NOMO-1 treated with DMSO at 0.1 percent for 48 hours (cell line): ENCODE results near the gene DESI1.
"Not testable (repeated sequence)": the region's sequence is repeated elsewhere in the genome, so short reads cannot be mapped to it uniquely, and the experiment has no call there.

Experiments used
- DNase-seq: peaks from one replicate; lab custom pipeline; 2025; ENCODE audit not compliant: unreplicated experiment; lab: John Stamatoyannopoulos, UW

The DESI1 gene

DNA sequence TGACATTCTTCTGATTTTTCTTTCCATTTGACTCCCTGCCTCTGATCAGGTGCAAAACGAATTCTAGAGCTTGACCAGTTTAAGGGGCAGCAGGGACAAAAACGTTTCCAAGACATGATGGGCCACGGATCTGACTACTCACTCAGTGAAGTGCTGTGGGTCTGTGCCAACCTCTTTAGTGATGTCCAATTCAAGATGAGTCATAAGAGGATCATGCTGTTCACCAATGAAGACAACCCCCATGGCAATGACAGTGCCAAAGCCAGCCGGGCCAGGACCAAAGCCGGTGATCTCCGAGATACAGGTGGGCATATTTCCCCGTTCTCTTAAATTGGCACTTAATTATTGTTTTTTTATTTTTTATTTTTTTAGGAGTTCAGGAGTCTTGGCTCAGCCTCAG is 15.6 kb upstream of the DESI1 start:
- DNase-seq: no peak

DNA sequence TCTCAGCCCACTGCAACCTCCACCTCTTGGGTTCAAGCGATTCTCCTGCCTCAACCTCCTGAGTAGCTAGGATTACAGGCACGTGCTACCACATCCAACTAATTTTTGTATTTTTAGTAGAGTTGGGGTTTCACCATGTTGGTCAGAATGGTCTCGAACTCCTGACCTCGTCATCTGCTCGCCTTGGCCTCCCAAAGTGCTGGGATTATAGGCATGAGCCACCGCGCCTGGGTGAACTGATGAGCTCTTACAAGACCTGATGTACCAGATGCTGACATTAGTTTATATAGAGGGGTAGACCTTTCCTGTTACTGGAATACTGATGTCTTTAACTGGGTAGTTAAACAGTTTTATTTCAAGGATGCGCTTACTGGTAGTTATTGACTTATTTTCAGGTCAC is 13.8 kb upstream of the DESI1 start:
- not testable (repeated sequence) for DNase-seq

DNA sequence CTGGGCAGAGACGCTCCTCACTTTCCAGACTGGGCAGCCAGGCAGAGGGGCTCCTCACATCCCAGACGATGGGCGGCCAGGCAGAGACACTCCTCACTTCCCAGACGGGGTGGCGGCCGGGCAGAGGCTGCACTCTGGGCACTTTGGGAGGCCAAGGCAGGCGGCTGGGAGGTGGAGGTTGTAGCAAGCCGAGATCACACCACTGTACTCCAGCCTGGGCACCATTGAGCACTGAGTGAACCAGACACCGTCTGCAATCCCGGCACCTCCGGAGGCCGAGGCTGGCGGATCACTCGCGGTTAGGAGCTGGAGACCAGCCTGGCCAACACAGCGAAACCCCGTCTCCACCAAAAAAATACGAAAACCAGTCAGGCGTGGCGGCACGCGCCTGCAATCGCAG is 10.8 kb upstream of the DESI1 start:
- not testable (repeated sequence) for DNase-seq

DNA sequence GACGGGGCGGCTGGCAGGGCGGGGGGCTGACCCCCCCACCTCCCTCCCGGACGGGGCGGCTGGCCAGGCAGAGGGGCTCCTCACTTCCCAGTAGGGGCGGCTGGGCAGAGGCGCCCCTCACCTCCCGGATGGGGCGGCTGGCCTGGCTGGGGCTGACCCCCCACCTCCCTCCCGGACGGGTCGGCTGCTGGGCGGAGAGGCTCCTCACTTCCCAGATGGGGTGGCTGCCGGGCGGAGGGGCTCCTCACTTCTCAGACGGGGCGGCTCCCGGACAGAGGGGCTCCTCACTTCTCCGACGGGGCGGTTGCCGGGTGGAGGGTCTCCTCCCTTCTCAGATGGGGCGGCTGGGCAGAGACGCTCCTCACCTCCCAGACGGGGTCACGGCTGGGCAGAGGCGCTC is 10.3 kb upstream of the DESI1 start:
- DNase-seq: not testable (repeated sequence)

DNA sequence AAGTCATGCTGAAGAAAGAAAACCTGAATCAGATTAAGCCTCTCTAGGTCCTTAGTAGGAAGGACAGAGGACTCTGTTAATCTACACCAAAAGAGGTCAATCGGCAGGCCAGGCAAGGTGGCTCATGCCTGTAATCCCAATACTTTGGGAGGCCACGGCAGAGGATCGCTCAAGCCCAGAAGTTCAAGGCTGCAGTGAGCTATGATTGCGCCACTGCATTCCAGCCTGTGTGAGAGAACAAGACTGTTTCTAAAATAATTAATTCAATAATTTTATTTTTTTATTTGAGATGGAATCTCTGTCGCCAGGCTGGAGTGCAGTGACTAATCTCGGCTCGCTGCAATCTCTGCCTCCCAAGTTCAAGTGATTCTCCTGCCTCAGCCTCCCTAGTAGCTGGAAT is 4.7 kb upstream of the DESI1 start:
- no peak for DNase-seq

DNA sequence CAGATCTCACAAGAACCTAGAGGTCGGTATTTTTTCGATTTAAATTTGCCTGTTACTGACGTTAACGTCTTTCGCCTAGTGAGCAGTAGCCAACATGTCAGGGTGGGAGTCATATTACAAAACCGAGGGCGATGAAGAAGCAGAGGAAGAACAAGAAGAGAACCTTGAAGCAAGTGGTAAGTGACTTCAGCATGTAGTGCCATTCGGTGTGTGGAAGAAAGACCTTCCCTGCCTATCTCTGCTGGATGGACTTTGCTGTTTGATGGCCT is 1.0 kb upstream of the DESI1 start:
- no peak for DNase-seq

DNA sequence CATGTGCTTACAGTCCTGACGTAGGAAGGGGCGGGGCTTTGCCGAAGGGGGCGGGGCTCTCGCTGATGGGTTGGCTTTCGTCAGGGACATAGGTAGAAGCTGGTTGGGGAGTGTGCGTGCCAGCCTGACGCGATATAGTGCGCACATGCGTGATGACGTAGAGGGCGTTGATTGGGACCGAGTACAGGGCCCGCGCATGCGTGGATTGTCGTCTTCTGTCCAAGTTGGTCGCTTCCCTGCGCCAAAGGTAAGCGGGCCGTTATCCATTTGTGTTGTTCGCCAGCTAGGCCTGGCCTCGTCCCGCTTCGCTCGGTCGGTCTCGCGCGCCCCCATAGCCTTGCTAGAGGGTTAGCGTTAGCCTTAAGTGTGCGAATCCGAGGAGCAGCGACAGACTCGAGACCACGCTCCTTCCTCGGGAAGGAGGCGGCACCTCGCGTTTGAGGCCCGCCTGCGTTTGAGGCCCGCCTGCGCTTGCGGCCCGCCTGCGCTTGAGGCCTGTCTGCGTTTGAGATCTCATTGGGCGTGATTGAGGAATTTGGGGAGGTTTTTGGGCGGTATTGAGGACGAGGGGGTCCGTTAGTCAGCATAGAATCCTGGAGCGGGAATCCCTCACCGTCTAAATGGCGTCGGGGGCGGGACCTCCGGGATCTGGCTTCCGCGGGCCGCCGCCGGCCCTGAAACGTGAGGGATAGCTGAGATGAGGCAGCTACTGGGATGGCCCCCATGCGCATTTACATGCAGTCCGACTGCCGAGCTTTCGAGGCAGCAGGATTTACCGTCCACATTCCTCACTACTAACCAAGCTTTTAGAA is 462 bp upstream of the DESI1 start, which contains the start of gene XRCC6:
TSS of gene XRCC6 (plus strand) at position 197 of the 812 bp plus-strand sequence. CDS start 710 bp downstream, outside the sequence.
- DNase-seq: peak; percentile 99

DNA sequence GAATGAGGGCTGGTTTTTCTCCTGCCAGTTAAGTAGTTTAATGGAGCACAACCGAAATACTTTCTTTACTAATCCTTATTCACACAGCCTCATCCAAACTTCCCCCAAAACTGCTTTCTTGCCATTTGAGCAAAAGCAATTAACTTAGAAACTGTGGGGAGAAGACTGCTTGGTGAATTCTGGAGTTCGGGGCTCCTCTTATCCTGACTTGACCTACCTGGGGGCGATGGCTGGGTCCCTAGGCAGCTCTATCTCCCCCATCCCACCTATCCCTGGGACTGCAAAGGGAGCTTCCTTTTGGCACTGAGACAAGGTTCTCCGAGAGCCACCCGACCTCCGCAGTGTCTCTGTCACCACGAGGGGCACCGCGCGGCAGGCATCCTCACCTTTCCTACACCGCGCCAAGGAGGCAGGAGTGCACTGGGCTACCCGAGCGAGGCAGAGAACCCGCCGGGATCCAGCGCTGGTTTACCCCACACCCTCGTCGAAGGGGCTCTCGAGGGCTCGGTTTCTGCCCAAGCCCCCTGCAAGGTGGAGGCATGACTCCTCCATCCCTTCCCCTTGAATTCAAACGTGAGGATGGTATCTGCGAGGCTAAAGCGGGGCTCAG is 759 bp downstream of the DESI1 start:
- DNase-seq: peak; percentile 44

DNA sequence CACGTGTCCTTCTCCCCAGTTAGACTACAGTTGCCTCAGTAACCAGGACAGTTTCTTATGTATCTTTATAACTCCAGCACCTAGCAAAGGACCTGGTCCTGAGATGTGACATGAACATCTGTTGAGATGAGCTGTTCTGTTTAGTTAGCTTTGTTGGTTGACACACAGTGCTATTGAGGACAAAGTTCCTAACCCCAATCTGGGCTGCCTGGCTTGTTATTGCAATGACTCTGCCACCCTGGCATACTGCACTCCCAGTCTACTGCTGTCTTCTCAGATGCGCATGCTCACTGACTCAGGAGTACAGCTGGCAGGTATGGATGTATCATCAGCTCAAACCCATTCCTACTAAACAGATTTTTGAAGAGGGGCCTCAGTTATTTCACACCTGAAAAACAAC is 7.4 kb downstream of the DESI1 start:
- no peak for DNase-seq

DNA sequence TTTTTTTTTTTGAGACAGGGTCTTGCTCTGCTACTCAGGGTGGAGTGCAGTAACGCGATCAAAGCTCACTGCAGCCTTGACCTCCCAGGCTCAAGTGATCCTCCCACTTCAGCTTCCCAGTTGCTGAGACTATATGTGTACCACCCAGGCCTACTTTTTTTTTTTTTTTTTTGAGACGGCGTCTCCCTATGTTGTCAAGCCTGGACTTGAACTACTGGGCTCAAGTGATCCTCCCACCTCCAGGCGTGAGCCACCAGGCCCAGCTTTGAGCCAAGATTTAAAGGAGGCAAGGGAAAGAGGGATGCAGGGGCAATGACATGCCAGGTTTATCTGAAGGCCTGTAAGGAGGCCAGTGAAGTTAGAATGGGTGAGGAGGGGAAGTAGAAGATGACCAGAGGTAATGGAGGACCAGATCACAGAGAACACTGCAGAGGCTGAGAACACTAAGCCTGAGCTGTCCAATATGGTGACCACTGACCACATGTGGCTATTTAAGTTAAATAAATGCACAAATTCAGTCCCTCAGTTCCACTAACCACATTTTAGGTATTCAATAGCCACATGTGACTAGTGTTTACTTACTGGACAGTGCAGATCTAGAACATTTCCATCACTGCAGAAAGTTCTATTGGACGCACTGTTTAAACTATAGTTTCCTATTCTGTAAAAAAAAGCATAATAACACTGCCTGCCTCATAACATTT is 8.1 kb downstream of the DESI1 start:
- DNase-seq: no peak

DNA sequence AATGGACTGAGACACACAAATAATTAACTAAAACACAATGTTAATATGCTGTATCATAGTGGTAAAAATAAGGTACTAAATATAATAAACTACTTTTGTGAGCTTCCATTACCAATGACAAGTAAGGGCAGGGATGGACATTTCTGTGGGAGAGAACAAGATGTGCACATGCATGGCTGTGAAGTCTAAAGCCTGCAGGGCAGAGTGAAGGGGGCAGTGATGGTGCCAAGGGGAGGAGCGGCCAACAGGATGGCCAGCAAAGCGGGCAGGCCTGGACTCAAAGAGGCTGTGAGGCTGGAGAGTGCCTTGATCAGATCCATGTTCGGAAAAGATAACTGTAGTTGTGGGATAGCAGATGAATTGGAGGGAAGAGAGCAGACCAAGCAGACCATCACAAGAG is 12.5 kb downstream of the DESI1 start:
- DNase-seq: no peak

DNA sequence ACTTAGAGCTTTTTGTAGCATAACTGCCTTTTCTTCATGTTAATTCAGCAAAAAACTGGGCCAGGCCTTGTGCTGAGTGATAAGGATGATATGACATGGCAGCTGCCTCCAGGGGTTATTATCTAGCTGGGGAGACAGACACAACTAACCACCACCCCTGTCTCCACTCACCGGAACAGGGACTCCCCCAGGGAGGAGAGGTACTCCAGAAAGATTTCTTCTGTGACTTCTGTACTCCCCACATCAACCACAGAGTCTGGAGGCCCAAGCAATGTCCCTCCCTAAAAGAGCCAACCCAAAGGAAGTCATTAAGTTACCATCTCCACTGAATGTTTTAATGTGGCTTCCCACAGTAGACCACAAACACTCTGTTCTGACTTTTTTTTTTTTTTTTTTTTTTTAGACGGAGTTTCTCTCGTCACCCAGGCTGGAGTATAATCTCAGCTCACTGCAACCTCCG is 16.9 kb downstream of the DESI1 start:
- DNase-seq: peak; percentile 60

DNA sequence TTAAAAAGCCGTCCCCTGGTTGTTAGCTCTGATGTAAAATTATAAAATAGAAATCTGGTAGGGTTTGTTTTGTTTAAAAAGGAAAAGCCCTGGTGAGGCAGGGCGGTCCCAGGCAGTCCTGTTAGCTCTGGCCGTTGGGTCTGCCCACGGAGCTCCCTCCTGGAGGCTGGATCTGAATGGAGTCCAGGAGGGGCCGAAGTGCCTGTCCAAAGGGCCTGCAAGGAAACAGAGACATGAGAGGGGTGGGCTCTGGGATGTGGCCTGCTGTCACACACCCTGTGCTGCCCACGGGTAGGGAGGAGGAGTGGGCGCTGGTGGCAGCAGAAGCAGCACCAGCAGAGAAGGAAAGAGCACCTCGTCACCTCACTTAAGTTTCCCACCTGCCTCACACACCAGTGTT is 19.9 kb downstream of the DESI1 start:
- no peak for DNase-seq

DNA sequence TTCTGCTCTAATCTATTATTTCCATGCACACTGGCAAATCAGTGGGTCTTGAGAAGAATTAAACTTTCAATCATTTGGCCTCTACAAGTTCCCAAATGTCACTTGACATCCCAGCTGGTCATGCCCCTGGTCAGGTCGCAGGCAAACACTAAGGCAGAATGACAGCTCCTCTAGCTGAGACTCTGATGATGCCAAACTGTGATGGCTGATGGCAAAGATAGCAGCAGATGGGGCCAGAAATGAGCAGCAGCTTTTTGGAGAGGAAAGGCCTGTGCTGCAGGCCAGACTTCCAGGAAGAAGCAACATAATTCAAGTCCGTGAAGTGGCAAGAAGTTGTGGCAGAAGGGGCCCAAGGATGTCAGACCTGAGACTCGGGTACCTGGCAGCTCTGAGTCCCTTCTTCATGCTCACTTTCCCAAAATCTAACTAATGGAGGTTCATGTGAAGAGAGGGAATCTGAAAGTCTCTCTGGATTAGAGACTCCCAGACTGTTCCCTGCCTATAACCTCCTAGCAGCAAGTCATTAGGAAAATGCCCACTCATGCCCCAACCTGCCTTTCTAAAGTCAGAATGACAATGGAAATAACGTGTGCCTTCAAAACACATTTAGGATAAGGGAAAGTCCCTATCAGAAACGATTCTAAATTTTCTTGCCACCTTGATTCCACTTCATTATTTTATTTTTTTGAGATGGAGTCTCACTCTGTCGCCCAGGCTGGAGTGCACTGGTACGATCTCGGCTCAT is 21.8 kb downstream of the DESI1 start:
- DNase-seq: no peak

DNA sequence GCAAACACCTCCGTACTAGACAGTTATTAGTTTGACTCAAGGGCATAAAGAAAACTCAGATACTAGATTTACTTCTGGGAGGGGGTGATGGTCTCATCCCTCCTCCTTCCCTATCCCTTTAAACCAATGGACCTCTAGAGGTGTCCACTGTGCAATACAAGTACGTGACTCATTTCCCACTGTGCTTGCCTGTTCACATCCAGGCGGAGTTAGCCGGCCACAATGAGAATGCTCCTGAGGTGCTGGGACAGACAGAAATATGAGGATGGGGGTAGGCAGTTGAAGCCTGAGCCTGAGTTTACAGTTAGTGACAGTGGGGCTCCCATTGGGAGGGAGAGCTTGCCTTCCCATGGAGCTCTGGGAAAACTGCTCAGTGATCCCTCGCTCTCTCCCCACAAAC is 22.8 kb downstream of the DESI1 start:
- DNase-seq: no peak

DNA sequence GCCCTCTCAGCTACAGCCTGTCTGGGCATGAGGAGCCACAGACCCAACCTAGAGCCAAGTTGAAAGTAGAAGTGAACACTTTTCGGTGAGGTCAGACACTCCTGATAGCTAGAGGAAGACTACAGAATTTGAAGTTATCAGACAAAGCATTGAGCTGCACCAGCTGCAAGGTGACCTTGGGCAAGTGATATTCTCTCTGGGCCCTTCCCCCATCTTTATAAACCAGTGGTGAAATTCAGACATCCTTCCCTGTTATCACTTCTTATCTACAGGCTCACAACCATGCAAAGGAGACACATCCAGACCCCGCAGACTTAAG is 23.2 kb downstream of the DESI1 start:
- DNase-seq: no peak

DNA sequence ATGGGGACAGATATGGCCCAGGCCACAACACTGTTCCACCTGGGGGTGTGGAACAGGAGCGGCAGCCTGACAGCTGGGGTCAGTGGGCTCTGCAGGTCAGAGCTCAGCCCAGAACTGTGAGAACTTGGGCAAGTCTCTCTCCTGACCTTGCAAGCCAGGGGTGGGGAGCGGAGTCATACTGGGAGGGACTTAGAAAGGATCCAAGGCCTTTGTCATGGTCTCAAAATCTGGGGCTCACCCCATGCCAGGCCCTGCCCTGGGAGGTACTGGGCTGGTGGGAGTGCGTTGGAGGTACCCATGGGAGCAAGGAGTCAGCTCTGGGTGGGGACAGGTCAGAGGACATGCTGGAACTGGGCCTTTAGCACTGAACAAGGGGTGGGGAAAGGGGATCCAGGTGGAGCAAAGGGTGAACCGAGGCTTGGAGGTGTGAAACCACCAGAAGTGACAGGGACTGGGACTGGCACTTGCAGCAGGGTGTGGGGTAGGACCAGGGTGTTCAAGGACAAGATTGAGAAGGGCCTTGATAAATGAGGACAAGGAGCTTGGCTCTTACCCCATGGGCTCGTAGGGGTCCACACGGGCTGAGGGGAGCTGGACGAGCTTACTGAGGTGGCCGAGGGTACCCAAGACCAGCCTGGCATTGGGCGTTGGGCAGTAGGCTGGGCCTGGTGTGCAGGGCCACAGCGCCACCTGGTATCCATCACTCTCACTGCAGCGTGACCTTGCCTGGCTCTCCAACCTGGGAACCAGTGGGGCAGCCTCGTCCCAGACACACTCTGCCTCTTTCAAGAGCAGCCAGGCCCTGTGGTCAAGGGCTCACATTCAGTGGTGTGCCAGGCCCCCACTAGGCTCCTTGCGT is 23.8 kb downstream of the DESI1 start:
- peak; percentile 25 for DNase-seq

DNA sequence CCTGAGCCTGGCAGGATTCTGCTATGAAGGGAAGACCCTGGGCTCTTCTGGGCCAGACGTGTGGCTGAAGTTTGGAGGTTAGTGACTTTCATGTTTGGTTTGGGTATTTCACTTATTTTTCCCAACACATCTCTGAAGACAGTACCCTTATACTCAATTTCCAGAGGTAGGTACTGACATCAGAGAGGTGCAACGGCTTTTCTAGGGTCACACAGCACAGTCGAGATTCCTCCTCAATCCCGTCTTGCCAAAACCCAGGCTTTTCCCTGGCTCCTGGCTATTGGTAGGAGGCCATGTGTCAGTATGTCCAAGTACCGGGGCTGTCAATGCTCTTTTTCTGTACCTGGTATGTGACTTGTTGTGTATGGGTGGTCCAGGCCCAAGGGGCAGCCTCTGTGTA is 25.1 kb downstream of the DESI1 start:
- no peak for DNase-seq

DNA sequence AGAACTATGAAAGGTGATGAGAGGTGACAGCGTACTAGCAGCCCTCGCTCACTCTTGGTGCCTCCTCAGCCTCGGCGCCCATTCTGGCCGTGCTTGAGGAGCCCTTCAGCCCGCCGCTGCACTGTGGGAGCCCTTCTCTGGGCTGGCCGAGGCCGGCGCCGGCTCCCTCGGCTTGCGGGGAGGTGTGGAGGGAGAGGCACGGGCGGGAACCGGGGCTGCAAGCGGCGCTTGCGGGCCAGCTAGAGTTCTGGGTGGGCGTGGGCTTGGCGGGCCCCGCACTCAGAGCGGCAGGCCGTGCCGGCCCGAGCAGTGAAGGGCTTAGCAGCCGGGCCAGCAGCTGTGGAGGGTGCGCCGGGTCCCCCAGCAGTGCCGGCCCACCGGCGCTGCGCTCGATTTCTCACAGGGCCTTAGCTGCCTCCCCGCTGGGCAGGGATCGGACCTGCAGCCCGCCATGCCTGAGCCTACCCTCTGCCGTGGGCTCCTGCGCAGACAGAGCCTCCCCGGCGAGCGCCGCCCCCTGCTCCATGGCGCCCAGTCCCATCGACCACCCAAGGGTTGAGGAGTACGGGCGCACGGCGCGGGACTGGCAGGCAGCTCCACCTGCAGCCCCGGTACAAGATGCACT is 27.4 kb downstream of the DESI1 start:
- not testable (repeated sequence) for DNase-seq
